Testis (tissue), 2 donors: ENCODE data around the gene INTS3.

ENCODE experiments used
- POLR2A ChIP-seq: fragments of 450-650 bp; IDR thresholded peaks from one replicate; pipeline ENCODE4 v1.6.1; 2017; ENCODE audit warnings: antibody characterized with exemption, mild to moderate bottlenecking, moderate library complexity
- TF ChIP-seq, protein P1 (sequence below), 3 experiments: fragments of 450-650 bp in 2 of 3; fragments of 200-600 bp in 1 of 3; sonication (generic) in 1 of 3; IDR thresholded peaks; one replicate each; pipeline ENCODE4 v1.5.1; 2016 to 2019; ENCODE audit warnings: antibody characterized with exemption in 3 of 3, mild to moderate bottlenecking in 2 of 3, moderate library complexity in 1 of 3

- TF ChIP-seq, protein P1, sequence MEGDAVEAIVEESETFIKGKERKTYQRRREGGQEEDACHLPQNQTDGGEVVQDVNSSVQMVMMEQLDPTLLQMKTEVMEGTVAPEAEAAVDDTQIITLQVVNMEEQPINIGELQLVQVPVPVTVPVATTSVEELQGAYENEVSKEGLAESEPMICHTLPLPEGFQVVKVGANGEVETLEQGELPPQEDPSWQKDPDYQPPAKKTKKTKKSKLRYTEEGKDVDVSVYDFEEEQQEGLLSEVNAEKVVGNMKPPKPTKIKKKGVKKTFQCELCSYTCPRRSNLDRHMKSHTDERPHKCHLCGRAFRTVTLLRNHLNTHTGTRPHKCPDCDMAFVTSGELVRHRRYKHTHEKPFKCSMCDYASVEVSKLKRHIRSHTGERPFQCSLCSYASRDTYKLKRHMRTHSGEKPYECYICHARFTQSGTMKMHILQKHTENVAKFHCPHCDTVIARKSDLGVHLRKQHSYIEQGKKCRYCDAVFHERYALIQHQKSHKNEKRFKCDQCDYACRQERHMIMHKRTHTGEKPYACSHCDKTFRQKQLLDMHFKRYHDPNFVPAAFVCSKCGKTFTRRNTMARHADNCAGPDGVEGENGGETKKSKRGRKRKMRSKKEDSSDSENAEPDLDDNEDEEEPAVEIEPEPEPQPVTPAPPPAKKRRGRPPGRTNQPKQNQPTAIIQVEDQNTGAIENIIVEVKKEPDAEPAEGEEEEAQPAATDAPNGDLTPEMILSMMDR (IDR thresholded peaks at IDR 0.05) = no peak
- TF ChIP-seq POLR2A = no peak
These were observed 44.0 kb upstream of the INTS3 start for GRCh38 chr1:153683854-153684253.
